K562 (cell line): ENCODE measurements around the gene ITPR1. TPM values are rescaled to one million over a fixed set of nuclear protein-coding genes. Genes with fewer than 3 reads are reported as not detected.

Experiments
- ATF3 ChIP-seq, 2 experiments: fragments of 450-650 bp in 1 of 2; sonication (generic) in 1 of 2; formaldehyde crosslinking in 1 of 2; IDR thresholded peaks in 1 of 2; conservative IDR thresholded peaks in 1 of 2; 2 replicates each; pipeline versions ENCODE4 v1.6.1 to v1.8.1; 2016 to 2023; ENCODE audit warnings: mild to moderate bottlenecking in 2 of 2, moderate library complexity in 2 of 2, inconsistent platforms in 1 of 2, missing genetic modification reagents in 1 of 2
- CHCHD3 ChIP-seq: fragments of 250-450 bp; sonication (Bioruptor Pico); IDR thresholded peaks from 2 replicates; pipeline ENCODE4 v2.1.2; 2022; ENCODE audit warnings: mild to moderate bottlenecking
- CHD1 ChIP-seq: fragments of 200-600 bp; sonication (generic); IDR thresholded peaks from one replicate; pipeline ENCODE4 v1.6.1; 2012; ENCODE audit warnings: mild to moderate bottlenecking, moderate library complexity, low read length, inconsistent platforms
- E2F1 ChIP-seq: sonication (generic); formaldehyde crosslinking; IDR thresholded peaks from 2 replicates; pipeline ENCODE4 v1.8.1; 2023; ENCODE audit warnings: mild to moderate bottlenecking, missing genetic modification reagents, moderate library complexity
- HOXB6 ChIP-seq: fragments of 250-450 bp; sonication (Bioruptor Pico); IDR thresholded peaks from 2 replicates; pipeline ENCODE4 v1.5.1; 2022; ENCODE audit warnings: mild to moderate bottlenecking, borderline replicate concordance
- KHSRP ChIP-seq: fragments of 450-650 bp; IDR thresholded peaks from 2 replicates; pipeline ENCODE4 v1.6.1; 2017
- LCOR ChIP-seq: sonication (generic); formaldehyde crosslinking; IDR thresholded peaks from 2 replicates; pipeline ENCODE4 v1.8.0; 2022; ENCODE audit warnings: mild to moderate bottlenecking, missing genetic modification reagents
- NFIC ChIP-seq: fragments of 450-650 bp; IDR thresholded peaks from 2 replicates; pipeline ENCODE4 v1.6.1; 2017; ENCODE audit warnings: mild to moderate bottlenecking, inconsistent platforms
- NR0B1 ChIP-seq: fragments of 450-650 bp; IDR thresholded peaks from one replicate; pipeline ENCODE4 v1.6.1; 2018; ENCODE audit warnings: mild to moderate bottlenecking, moderate library complexity; ENCODE audit not compliant: partially characterized antibody
- PRDM10 ChIP-seq: fragments of 450-650 bp; IDR thresholded peaks from 2 replicates; pipeline ENCODE4 v1.6.1; 2018; ENCODE audit not compliant: partially characterized antibody
- PURB ChIP-seq: sonication (generic); formaldehyde crosslinking; IDR thresholded peaks from 2 replicates; pipeline ENCODE4 v1.9.0; 2021; ENCODE audit warnings: low read depth, mild to moderate bottlenecking, missing genetic modification reagents
- RBM17 ChIP-seq: fragments of 200-400 bp; formaldehyde crosslinking; IDR thresholded peaks from 2 replicates; pipeline ENCODE4 v1.6.1; 2017; ENCODE audit warnings: low read depth, mild to moderate bottlenecking, low read length, borderline replicate concordance
- SMAD4 ChIP-seq: fragments of 250-450 bp; sonication (Bioruptor Pico); conservative IDR thresholded peaks from 2 replicates; pipeline ENCODE4 v1.8.0; 2021; ENCODE audit warnings: inconsistent platforms, mild to moderate bottlenecking, moderate library complexity
- SNRNP70 ChIP-seq: fragments of 200-400 bp; formaldehyde crosslinking; optimal IDR thresholded peaks from 2 replicates; pipeline ENCODE3; 2017; ENCODE audit warnings: low read depth, low read length
- STAT5B ChIP-seq: fragments of 250-450 bp; sonication (Bioruptor Pico); IDR thresholded peaks from 2 replicates; pipeline ENCODE4 v1.8.0; 2021; ENCODE audit warnings: mild to moderate bottlenecking, inconsistent platforms
- TARDBP ChIP-seq: fragments of 450-650 bp; IDR thresholded peaks from 2 replicates; pipeline ENCODE4 v1.6.1; 2016
- TCF7 ChIP-seq: sonication (generic); IDR thresholded peaks from 2 replicates; pipeline ENCODE4 v1.6.1; 2016; ENCODE audit warnings: antibody characterized with exemption, borderline replicate concordance
- ZKSCAN1 ChIP-seq: fragments of 150-350 bp; IDR thresholded peaks from 2 replicates; pipeline ENCODE4 v1.6.1; 2016; ENCODE audit warnings: low read depth, low read length
- ZNF217 ChIP-seq: sonication (generic); formaldehyde crosslinking; IDR thresholded peaks from 2 replicates; pipeline ENCODE4 v1.8.0; 2022; ENCODE audit warnings: mild to moderate bottlenecking, missing genetic modification reagents
- ZNF436 ChIP-seq: fragments of 250-450, 450-650 bp; sonication (Bioruptor Pico); formaldehyde crosslinking; IDR thresholded peaks from 2 replicates; pipeline ENCODE4 v1.7.0; 2020; ENCODE audit warnings: mild to moderate bottlenecking
- ZNF717 ChIP-seq: fragments of 250-450 bp; sonication (Bioruptor Pico); IDR thresholded peaks from 2 replicates; pipeline ENCODE4 v1.5.0; 2021
- ZNF77 ChIP-seq: fragments of 250-450 bp; sonication (Bioruptor Pico); IDR thresholded peaks from 2 replicates; pipeline ENCODE4 v1.5.0; 2020
- ZNF79 ChIP-seq: fragments of 250-450 bp; sonication (Bioruptor Pico); IDR thresholded peaks from 2 replicates; pipeline ENCODE4 v1.4.0; 2020; ENCODE audit warnings: low read depth, mild to moderate bottlenecking, moderate library complexity
- ZZZ3 ChIP-seq: fragments of 450-650 bp; IDR thresholded peaks from 2 replicates; pipeline ENCODE4 v1.6.1; 2016; ENCODE audit warnings: antibody characterized with exemption, mild to moderate bottlenecking, moderate library complexity
- polyA plus RNA-seq, 8 experiments: library from polyadenylated mRNA; depleted of rRNA in 4 of 8; stranded (reverse) in 5 of 8; unstranded in 3 of 8; fragments of >200 nt; fragmentation: Nextera tagmentation in 2 of 8; fragmentation: Illumina TruSeq in 1 of 8; extraction: Ambion mirVana in 2 of 8; extraction: Trizol in 1 of 8; gene quantifications; 2 replicates each; pipeline versions ENCODE4 v1.2.1 to v1.2.3, GENCODE V29; 2011 to 2014; ENCODE audit warnings: inconsistent platforms in 1 of 8, missing spikeins in 1 of 8
- total RNA-seq, 7 experiments: library from RNA; depleted of rRNA in 6 of 7; stranded (reverse); fragments of >200 nt in 6 of 7; fragmentation: Illumina TruSeq in 2 of 7; extraction: Trizol in 2 of 7; gene quantifications; 2 replicates each; pipeline versions ENCODE4 v1.2.1 to v1.2.3, GENCODE V29; 2011 to 2021; ENCODE audit warnings: low replicate concordance in 1 of 7

Gene ITPR1
- total and polyA plus RNA-seq, 9 of the 15 experiments (the other 6 are each of a cell fraction or from before 2014, with no cell fraction given): 22.4 to 40.0 (median 27.4) TPM

GRCh38 chr3:4814305-4814903, 321.3 kb downstream of the ITPR1 start (continued):
- TF ChIP-seq E2F1 (CRISPR knock-in tag) (no peak), ZNF77 (no peak), RBM17 (no peak), CHD1 (no peak), TCF7 (no peak), ZNF436 (peak; percentile 18; the same call in 1 of the 2 replicates), ZZZ3 (no peak), ZKSCAN1 (peak; percentile 55; the same call in 1 of the 2 replicates), ZNF217 (no peak), CHCHD3 (CRISPR knock-in tag) (no peak), TARDBP (no peak), NR0B1 (no peak), SMAD4 (CRISPR knock-in tag) (peak; percentile 75; the same call in 1 of the 2 replicates), PRDM10 (peak; percentile 46), PURB (CRISPR knock-in tag) (no peak), NFIC (peak; percentile 58), SNRNP70 (no peak), ZNF717 (CRISPR knock-in tag) (no peak), STAT5B (CRISPR knock-in tag) (no peak), ATF3 (IDR thresholded peaks at IDR 0.05) (peak; percentile 88), ATF3 (CRISPR knock-in tag; conservative IDR thresholded peaks at IDR 0.05) (no peak), LCOR (0 out of 2 replicates have a peak, but pooled peaks have one; percentile 5), ZNF79 (CRISPR knock-in tag) (no peak), HOXB6 (CRISPR knock-in tag) (no peak), KHSRP (no peak)
